CD4-positive, alpha-beta T cell treated with Interleukin-17A for 1 hour (primary cell): Measurements from ENCODE around the gene EHMT1.

ENCODE experiments used
- DNase-seq: peaks from one replicate; pipeline ENCODE4 v3.0.0-alpha.2; 2020

Gene EHMT1

DNA sequence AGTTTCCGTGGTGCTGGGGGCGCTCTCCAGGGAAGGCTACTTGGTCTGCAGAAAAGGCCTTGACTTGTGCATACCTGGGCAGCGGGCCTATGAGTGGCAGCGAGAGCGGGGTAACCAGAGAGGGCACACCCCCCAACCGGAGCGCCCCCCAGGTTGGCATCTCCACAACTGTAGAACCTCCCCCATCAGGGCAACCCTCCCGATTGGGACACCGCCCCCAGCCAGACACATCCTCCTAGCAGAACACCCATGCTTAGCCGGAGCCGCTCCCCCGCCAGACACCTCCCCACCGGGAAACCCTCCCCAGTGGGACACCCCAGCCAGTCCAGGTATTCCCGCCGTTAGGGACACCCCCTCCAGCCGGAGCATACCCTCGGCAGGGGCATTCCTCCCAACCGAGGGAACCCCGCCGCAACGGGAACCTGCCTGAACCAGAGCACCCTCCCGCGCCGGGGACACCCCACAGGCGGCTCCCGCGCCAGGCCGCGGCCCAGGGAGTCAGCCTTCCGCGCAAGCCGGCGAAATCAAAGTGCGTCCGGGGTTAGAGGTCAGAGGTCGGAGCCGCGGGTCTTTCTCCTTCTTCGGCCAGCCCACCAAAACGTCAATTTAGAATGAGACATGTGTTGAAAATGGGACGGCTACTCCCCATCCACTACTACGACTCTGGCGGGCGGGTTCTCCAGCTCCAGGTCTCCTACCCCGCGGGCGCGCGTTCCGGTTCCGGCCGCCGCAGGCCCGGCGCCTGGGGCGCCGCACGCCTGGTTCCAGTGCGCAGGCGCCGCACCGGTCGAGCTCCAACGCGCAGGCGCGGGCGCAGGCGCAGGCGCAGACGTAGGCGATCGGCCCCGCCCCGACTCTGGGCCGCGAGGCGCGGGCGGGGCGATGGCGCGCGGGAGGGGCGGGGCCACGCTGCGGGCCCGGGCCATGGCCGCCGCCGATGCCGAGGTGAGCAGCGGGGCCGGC, at the start of gene EHMT1:
Gene EHMT1 (plus strand): TSS at position 901 of the 963 bp plus-strand sequence. CDS start 24 bp downstream, at position 925.
- DNase-seq, result peak; percentile 90

DNA sequence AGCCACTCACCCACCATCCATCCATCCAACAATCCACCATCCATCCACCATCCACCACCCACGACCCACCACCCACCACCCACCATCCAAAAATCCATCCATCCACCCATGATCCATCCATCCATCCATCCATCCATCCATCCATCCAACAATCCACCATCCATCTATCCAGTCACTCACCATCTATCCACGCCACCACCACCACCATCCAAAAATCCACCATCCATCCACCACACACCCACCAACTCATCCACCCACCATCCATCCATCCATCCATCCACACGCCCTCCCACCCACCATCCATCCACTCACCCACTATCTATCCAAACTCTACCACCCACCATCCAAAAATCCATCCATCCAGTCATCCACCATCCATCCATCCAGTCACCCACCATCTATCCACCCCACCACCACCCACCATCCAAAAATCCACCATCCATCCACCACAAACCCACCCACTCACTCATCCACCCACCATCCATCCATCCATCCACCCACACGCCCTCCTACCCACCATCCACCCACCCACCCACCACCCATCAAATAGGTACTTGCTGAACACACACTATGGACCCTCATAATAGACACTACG, 49.1 kb upstream of the EHMT1 start:
- no peak for DNase-seq

DNA sequence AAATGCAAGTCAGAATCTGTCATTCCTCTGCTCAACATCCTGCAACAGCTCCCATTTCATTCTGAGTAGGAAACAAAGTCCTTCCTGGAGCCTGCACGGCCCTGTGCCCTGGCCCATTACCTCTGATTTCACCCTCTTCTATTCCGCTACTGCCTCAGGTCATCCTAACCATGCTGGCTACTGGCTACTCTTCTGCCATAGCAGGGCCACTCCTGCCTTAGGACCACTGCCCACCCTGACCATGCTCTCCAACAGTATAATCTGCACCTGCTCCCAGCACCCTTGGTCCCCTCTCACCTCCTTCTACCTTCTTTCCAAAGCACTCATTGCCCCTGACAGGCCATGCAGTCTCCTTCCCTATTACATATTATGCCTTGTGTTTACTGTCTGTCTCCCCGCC, 48.2 kb upstream of the EHMT1 start:
- no peak for DNase-seq

DNA sequence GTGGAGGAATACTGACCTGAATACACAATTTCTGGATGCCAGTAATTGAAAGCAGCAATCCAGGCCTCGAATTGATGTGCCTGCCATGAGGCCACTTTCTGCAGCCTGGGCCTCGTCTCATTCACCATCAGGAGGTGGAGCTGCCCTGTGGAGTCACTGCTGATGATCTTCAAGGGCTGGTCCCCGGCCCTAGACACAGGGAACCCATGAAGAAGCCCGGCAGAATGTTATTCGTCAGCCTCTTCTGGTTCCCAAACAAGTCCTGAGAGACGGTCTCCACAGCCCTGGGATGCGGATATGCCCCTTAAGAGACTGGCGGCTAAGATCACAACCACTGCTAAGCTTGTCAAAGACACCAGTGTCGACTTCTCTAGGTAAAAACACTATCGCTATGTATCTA, 44.6 kb upstream of the EHMT1 start:
- DNase-seq, result no peak

DNA sequence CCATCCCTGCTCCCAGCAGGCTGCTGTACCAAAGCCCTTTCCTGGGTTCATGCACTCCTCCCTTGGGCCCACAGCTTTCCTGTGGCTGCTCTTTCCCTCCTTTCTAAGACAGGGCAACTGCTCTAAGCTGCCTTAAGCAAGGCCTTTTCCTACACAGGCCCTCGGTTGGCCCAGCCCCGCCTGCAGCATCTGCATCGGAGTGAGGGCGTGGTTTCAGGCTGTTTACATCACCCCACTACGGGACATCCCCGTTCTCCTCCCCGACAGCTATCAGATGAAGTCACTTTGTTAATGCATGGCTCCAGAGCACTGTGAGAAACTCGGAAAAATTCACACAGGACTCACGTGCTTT, 43.5 kb upstream of the EHMT1 start:
- DNase-seq, result peak; percentile 43

DNA sequence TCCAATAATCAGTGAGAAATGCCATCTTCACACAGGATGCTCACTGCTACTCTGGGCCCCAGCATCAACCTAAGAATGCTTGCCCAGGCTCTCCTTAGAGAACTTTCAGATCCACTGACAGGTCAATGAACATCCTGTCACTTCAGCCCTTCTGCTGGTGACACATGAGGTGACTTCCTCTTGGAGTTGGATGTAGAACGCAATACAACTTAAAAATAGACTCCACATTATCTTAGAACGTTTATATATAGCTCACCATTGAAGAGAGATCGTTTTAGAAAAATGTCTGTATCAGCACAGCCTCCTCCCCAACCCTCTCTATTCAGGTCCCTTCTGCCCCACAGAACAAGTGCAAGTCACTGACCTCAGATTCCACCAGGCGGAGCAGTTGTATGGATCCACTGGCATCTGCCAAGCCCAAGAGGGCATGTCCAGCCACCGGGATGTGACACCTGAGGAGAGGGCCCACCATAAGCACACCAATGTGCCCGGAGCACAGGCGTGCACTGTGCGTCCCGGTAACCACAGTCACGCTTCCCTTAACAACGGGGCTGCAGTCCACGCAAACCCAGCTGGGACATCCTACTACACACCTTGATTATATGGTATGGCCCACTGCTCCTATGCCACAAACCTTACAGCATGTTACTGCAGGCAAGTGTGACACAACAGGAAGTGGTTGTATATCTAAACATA, 42.9 kb upstream of the EHMT1 start:
- DNase-seq, result peak; percentile 7

DNA sequence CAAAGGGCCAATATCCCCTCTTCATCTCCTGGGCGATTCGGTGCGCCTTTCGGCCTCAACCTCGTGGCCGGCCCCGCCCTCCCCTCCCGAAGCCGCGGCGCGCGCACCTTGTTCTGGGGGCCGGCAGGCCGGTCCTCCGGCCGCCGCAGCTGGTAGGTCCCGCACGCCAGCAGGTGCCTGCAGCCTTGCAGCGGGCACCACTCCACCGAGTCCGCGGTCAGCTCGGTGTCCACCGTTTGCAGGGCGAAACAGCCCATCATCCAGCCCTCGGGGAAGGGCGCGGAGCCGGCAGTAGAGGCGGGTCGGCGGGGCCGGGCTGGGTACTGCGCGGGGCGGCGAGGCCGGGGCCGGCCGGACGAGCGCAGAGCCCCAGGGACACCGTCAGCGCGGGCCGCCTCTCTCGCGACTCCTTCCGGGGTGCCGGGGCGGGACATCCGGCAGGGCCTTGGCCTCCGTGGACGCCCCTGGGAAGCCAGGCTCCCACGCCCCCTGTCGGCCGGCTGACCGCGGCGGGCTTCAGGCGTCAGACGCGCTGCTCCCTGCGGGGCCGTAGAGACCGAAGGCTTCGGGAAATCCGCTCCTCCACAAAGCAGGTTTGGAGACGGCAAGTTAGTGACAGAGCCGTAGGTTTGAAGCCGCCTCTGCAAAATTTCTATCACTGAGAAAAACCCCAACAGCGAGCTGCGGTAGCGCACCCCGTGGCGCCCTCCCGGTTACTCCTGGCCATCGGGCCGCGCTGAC, 40.1 kb upstream of the EHMT1 start, which contains the start of gene DPH7:
Gene DPH7 (minus strand): TSS at position 408 of the 741 bp plus-strand sequence. CDS start 148 bp downstream, at position 260.
- peak; percentile 93 for DNase-seq

DNA sequence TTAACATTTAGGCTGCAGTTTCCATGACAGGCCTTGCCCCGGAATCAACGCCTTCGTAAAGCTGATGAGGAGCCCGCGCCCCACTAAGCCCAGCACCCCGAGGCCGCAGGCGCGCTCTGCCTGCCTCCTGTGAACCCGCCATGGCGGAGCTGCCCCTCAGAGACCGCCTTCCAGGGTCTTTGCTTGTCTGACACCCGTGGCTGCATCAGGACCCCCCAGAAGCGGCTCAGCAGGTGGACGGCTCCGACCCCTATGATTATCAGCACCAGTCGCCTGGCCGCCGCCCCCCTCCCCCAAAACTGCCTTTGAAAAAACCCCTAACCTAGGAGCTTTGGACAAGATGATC, 39.6 kb upstream of the EHMT1 start:
- no peak for DNase-seq

DNA sequence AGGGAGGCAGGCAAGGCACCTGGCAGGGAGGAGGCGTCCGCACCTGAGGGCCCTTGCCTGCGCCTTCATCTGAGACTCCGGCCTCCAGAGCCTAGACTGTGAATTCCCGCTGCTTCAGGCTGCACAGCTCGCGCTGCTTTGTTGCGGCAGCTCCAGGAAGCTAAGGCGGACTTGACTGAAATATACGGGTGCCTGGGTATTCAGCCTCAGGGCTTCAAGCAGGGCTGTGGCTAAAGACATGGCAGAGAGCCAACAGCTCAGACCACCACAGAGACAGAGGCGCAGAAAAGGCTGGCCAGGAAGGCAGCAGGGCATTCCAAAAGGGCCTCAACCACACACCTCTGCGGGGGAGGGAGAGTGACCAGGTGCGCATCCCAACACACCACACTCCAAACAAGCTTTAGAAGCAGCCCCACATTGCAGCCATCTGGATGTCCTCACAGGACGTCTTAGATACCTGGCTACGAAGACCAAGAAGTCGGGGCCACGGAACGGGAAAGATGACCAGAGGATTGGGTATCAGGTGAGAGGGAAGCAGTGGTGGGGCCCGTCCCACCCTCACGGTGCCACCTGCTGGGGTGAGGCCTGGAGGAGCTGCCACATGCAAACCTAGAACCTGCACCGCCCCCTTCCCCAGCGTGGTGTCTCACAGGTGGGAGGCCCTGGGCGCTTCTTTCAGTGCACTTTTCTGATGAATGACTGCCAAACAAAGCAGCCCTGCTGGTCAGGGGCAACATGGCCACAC, 38.4 kb upstream of the EHMT1 start:
- no peak for DNase-seq

DNA sequence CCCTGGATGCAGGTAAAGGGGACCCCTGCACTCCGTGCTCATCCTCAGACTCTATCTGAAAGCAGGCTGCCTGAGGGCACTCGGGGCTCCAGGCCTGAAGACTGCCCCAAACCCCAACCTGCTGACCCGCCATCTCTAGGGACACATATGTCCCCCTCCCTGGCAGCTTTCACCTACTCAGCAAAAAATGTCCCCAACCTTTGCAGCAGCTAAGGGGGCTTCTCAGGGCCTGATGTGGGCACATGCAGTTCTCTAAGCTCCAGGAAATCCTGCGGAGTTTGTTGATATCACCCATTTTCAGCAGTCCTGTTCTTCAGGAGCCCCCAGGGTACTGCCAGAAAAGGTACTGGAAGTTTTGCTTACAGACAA, 37.9 kb upstream of the EHMT1 start:
- no peak for DNase-seq

DNA sequence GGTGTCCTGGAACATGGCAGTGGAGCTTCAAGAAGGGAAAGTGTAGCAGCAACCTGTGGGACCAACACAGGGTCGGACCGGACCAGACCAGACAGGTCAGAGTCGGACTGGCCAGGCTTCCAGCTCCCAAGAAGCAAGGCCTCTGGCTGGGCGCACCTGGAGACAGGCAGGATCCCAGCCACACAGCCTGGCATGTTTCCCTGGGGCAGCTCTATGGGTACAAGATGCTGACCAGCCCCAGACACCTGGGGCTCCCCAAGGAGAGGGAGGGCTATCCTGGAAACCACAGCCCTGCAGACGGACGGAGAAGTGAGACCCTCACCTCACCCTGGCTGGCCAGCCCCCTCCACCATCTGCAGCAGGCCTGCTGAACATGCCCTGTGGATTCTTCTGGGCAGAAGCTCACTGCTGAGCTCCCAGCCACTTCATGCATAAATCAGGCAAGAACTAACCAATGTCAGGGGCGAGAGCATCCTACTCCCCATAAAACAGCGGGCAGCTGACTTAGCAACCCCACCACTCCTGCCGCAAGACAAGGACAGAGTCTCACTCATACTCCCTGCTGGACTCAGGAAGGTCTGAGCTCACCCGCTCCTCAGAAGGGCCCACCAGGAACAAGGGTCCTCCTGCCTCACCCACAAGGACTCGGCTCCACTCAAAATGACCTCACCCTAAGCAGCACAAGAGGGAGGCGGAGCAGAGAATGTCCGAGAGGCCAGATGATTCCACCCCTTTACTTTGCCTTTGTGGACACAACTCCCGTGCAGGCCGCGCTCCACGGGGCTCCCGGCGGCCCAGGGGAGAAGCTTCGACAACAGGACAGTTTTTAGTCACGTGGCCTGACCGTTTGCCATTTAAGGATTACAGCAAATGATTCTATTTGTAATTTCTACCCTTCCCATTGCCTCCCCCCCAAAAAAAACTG, 37.2 kb upstream of the EHMT1 start:
- no peak for DNase-seq

DNA sequence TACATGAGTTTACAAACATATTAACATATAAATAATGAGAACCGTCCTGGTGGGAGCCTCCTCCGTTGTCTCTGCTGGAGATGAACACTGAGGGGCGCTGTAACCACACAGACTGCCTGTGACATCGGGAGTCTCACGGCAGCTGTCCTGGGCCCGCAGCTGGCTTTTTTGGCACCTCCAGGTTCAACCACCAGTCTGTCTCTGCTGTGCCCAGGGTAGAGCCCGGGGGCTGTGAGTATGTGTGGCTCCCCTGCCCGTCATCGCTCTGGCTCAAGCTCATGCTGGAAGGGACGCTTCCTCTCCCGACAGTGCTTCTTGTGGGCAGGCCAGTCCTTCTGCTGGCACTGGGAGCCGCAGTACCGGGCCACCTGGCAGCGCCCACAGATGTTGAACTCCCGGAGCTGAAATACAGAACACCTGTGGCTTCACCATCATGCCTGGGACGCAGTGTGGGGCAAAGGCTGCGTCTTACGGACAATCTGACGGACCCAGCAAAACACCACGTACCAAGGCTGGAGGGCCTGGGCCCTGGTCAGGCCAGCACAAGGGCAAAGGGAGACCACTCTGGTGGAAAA, 36.4 kb upstream of the EHMT1 start:
- DNase-seq, result peak; percentile 23

DNA sequence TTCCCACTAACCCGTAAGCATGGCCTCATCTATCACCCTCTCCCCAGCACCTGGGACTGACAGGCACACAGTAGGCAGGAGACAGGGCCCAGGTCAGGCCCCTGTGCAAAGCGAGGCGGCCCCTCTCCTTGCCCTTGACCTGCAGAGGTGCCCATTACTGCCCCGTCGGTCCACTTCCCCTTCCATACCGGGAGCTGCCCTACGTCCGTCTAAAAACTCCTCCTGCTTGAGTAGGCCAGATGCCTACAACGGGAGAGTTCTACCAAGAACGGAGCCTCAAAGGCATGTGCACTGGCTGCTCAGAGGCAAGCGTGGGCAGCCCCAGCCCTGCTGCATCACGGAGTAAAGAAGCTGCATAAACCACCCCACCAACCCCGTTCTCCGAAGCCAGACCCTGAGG, 35.5 kb upstream of the EHMT1 start:
- DNase-seq, result no peak

DNA sequence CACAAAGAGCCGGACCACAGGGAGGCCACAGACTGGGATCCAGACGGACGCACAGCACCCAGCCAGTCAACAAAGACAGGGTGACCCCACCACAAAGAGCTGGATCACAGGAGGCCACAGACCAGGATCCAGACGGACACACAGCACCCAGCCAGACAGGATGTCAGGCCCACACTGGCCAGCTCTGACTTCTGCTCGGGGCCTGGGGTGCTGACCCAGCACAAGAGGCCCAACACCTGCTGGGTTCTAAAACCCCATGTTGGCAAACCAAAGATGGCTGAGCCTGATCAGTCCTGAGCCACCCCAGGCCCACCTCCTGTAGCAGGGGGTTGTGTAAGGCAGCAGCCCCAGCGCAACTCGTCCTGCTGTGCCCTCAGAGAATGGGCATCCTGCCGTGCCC, 34.8 kb upstream of the EHMT1 start:
- DNase-seq, result no peak

DNA sequence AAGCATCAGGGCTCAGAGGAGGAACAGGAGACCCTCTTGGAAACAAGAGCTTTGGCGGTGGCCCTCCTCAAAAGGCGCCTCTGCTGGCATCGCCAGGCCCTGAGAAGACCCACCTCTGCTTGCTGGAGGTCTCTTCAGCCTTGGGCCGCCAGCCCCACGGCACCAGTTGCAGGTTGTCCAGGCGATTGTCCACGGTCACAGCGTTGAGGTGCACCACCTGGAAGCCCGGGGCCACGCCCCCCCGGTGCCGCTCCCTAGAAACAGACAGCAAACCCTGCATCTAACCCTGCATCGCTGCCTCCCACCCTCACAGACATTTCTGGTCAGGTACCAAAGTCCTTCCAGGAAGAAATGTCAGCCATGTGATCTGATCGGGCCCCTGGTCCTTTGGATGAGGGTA, 32.0 kb upstream of the EHMT1 start:
- no peak for DNase-seq

DNA sequence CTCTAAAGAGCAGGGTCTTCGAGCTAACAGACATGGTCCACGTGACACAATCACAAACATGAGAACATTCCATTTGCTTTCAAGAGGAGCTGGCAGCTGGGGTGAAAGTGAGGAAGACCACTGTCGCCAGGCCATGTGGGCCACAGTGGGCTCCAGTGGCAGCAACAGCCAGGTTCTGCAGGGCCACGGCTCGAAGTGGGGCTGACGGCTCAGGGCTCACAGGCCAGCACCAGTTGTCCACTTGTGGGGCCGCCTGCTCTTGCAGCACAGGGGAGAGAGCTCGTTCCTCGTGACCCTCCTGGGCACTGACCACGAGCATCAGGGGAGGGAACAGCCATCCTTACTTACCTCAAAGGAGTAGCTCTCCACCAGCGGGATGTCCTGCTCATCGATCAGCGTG, 30.5 kb upstream of the EHMT1 start:
- DNase-seq, result no peak

DNA sequence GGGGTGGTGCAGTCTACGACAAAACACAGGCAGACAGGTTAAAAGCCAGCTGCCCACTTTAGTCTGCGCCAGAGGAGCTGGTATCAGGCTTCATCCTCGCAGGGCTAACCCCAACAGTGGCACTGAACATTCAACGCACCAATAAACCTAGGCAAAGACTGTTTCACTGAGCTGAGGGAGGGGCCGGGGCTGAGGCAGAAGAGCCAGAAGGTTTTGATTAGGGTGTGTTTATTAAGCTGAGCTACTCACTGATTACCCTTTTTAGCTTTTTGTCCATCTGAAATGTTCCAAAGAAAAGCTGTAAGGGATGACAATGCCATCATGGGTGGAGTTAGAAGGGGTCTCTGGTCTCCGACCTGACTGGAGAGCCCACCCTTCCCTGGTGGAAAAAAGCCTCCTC, 29.9 kb upstream of the EHMT1 start:
- DNase-seq, result no peak

DNA sequence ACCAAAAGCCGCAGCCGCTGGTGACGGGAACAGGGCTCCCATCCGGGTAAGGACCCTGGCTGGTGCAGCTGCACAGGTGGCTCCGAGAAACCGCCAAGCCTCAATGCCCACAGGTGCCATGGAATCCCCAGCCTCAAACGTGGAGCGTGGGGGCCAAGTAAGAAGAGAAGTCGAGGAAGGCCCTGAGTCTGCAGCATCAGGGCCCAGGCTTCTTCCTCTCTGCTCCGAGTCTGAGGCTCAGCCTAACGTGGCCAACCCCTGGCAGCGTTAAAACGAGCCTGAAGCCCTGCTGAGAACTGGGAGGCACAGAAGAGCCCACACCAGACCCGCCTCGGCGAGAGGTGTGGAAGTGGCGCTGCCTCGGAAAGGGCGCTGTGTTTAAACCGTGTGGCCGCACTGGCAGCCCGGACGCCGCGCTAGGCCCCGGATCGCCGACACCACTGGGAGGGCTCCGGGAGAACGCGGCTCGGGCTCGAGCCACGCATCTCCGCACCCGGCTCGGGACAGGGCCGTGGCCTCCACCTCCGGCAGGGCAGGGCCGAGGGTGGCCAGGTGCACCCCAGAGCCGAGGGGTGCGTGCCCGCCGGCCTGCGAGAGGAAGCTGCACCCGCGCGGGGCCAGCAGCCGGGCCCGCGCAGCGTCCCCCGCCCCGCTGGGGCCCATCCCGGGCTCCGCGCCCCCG, 29.2 kb upstream of the EHMT1 start:
- DNase-seq, result no peak

DNA sequence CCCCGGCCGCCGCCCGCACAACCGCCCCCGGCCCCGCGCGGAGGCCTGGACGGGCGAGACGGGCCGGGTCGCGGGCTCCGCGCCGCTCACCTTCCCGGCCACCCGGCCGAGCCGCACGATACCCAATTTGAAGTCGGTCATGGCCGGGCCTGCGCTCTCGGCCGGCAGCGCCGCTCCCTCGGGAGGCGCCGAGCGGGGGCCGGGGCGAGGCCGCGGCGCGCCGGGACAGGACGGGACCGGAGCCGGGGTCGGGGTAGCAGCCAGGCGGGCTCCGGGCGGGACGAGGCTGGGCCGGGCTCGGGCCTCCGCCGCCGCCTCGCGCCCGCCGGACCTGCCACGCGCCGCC, 28.7 kb upstream of the EHMT1 start:
- no peak for DNase-seq
